WERI-Rb-1 (cell line): ENCODE measurements around the gene HMGXB3.

Experiments
- DNase-seq: peaks from one replicate; pipeline ENCODE4 v3.0.0-alpha.2; 2020
- H3K27ac ChIP-seq: fragments of 250-450 bp; sonication (Bioruptor Pico); 2 replicates; pipeline ENCODE4 v1.5.1; 2020; ENCODE audit warnings: mild to moderate bottlenecking, moderate library complexity
- H3K27me3 ChIP-seq: fragments of 250-450 bp; sonication (Bioruptor Pico); 2 replicates; pipeline ENCODE4 v1.5.1; 2021; ENCODE audit warnings: mild to moderate bottlenecking, low read depth, moderate library complexity; ENCODE audit not compliant: insufficient read depth, severe bottlenecking
- H3K36me3 ChIP-seq: fragments of 250-450 bp; sonication (Bioruptor Pico); 2 replicates; pipeline ENCODE4 v1.5.1; 2020; ENCODE audit warnings: mild to moderate bottlenecking, moderate library complexity
- H3K4me3 ChIP-seq: 2 replicates; pipeline ENCODE4 v1.5.1; 2011; ENCODE audit warnings: low read depth, mild to moderate bottlenecking, control low read depth, low read length
- H3K9me3 ChIP-seq: fragments of 250-450 bp; sonication (Bioruptor Pico); 2 replicates; pipeline ENCODE4 v1.5.1; 2021; ENCODE audit warnings: mild to moderate bottlenecking, moderate library complexity; ENCODE audit not compliant: severe bottlenecking
- TF ChIP-seq, protein P1 (sequence below): IDR thresholded peaks from 2 replicates; pipeline ENCODE4 v1.5.1; 2011; ENCODE audit warnings: low read depth, mild to moderate bottlenecking, control low read depth, inconsistent platforms, low read length

Gene HMGXB3

DNA sequence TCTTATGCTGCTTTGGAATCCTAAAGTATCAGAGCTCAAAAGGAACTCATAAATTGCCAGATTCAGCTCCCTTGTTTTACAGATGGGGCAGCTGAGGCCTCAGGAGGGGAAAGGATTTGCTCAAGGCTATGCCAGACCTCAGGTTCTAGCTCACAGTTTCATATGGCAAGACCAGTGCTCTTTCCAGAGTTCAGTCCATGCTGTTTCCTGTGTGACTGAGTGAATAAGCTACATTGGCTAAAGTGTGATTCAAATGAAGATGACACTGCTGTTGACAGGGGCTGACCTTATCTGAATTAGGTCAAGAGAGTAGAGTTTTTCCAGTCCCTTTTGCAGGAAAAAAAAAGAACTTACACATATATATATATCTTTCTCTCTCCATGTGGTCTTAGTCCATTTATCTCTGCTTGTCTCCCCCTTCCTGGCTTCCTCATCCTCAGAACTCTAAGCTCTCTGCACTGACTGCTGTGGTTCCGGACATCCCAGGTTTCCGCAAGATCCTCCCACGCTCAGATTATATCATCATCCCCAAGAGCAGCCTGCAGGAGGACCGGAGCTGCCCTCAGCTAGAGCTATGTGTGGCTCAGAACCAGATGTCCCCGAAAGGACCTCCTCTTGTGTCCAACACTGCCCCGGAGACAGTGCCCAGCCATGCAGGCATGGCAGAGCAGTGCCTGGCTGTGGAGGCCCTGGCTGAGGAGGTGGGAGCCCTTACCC, 9.3 kb downstream of the HMGXB3 start:
- TF ChIP-seq, protein P1, sequence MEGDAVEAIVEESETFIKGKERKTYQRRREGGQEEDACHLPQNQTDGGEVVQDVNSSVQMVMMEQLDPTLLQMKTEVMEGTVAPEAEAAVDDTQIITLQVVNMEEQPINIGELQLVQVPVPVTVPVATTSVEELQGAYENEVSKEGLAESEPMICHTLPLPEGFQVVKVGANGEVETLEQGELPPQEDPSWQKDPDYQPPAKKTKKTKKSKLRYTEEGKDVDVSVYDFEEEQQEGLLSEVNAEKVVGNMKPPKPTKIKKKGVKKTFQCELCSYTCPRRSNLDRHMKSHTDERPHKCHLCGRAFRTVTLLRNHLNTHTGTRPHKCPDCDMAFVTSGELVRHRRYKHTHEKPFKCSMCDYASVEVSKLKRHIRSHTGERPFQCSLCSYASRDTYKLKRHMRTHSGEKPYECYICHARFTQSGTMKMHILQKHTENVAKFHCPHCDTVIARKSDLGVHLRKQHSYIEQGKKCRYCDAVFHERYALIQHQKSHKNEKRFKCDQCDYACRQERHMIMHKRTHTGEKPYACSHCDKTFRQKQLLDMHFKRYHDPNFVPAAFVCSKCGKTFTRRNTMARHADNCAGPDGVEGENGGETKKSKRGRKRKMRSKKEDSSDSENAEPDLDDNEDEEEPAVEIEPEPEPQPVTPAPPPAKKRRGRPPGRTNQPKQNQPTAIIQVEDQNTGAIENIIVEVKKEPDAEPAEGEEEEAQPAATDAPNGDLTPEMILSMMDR = no peak
- no peaks in the 10 kb centered on the region for H3K27me3 ChIP-seq
- H3K36me3 ChIP-seq = peaks cover 91% of the 10 kb centered on the region
- H3K4me3 ChIP-seq = no peak overlapping the region
- no peaks in the 10 kb centered on the region for H3K9me3 ChIP-seq
- H3K27ac ChIP-seq = no peak overlapping the region
- DNase-seq = no peak

DNA sequence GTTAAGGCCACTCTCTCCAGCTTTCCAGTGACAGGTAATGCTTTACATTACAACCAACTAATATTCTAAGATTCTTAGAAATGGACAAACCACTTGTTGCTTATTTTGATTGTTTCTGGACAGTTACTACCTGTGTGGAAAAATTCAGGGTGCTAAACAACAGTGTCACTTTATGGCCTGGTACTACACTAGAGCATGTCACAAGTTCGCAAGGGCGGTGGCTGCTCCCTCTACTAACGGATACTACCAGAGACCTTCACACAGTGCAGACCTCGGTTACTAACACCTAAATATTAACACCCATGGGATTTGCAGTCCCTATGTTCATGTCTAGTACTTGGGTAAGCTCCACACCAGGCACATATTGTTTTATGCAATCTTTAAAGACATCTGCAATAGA, 13.4 kb downstream of the HMGXB3 start:
- Histone ChIP-seq H3K4me3 (no peak overlapping the region), H3K27me3 (no peaks in the 10 kb centered on the region), H3K27ac (no peak overlapping the region), H3K36me3 (peaks cover 85% of the 10 kb centered on the region), H3K9me3 (no peaks in the 10 kb centered on the region)
- no peak for DNase-seq
- TF ChIP-seq, protein P1 = no peak

DNA sequence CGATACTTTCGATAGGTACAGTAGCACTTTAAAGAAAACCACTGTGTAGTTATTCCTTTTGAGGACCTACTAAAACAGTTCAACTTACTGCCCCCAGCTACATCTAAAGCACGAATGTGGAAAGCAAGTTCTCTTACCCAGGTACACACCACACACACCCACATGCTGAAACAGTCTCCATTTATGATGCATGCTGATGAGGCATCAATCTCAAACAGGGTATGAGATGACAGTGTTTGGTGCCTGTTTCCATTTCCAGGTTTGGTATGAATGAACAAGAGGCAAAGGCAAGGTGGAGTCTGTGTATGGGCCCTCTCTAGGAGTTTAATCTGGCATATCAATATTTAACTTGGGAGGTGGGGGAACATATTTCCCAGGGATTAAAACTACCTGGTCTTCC, 13.9 kb downstream of the HMGXB3 start:
- TF ChIP-seq, protein P1 = no peak
- H3K36me3 ChIP-seq = peaks cover 86% of the 10 kb centered on the region
- DNase-seq = no peak
- H3K27ac ChIP-seq = no peak overlapping the region
- H3K9me3 ChIP-seq = no peaks in the 10 kb centered on the region
- no peaks in the 10 kb centered on the region for H3K27me3 ChIP-seq
- H3K4me3 ChIP-seq = no peak overlapping the region

DNA sequence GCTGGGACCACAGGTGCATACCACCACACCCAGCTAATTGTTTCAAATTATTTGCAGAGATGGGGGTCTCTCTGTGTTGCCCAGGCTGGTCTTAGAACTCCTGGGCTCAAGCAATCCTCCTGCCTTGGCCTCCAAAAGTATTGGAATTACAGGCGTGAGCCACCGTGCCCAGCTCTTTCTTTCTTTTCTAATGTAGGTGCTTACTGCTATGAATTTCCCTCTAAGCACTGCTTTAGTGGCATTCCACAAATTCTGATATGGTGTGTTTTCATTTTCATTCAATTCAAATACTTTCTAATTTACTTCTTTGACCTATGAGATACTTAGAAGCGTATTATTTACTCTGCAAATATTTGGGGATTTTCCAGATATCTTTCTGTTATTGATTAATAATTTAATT, 14.9 kb downstream of the HMGXB3 start:
- no peaks in the 10 kb centered on the region for H3K9me3 ChIP-seq
- TF ChIP-seq, protein P1 = no peak
- peaks cover 85% of the 10 kb centered on the region for H3K36me3 ChIP-seq
- H3K27me3 ChIP-seq = no peaks in the 10 kb centered on the region
- H3K4me3 ChIP-seq = no peak overlapping the region
- DNase-seq = no peak
- H3K27ac ChIP-seq = no peak overlapping the region

DNA sequence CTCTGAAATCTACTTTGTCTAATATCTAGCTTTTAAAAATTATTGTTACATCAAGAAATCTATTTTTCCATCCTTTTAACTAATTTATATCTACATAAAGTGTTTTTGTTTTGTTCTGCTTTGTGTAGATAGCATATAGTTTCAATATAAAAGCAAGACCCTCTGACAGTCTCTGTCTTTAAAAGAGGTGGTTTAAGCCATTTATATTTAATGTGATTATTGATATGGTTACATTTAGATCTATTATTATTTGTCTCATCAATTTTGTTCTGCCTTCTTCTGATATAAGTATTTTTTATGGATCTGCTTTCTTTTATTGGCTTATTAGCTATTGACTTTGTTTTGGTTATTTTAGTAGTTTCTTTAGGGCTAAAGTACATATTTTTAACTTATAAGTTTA, 16.0 kb downstream of the HMGXB3 start:
- no peaks in the 10 kb centered on the region for H3K9me3 ChIP-seq
- DNase-seq = no peak
- no peak overlapping the region for H3K27ac ChIP-seq
- TF ChIP-seq, protein P1 = no peak
- H3K27me3 ChIP-seq = no peaks in the 10 kb centered on the region
- H3K36me3 ChIP-seq = peaks cover 84% of the 10 kb centered on the region
- H3K4me3 ChIP-seq = no peak overlapping the region
